Kidney capillary endothelial cell (primary cell): ENCODE data around the gene NME8.

Experiments used
- DNase-seq: peaks from one replicate; pipeline ENCODE4 v3.0.0-alpha.2; 2018; ENCODE audit warnings: low spot score

Gene NME8

DNA sequence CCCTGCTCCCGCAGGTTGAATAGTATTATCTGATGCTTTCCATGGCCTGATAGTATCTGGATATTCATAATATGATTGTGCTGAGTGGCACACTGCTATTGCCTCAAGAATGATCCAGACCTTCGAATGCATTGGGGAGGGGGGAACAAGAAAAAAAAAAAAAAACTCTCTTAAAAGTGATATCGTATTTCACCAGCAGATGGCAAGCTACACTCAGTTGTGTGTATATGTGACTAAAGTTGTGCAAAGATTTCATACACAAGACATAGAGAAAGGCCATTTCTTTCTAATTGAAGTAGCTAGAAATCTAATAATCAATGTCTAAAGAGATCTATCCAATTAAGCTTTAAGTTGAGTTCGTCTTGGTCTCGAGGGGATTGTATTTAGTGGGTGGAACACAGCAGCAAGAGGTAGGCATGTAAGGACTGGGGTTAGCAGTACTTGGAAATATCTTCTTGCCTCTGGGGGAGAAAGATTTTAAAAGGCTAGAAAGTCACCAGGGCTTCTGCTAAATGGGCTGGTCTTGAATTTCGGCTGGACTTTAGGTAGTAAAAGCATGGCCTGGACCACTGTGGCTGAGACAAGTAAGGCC is 52.9 kb downstream of the NME8 start:
- DNase-seq = no peak

DNA sequence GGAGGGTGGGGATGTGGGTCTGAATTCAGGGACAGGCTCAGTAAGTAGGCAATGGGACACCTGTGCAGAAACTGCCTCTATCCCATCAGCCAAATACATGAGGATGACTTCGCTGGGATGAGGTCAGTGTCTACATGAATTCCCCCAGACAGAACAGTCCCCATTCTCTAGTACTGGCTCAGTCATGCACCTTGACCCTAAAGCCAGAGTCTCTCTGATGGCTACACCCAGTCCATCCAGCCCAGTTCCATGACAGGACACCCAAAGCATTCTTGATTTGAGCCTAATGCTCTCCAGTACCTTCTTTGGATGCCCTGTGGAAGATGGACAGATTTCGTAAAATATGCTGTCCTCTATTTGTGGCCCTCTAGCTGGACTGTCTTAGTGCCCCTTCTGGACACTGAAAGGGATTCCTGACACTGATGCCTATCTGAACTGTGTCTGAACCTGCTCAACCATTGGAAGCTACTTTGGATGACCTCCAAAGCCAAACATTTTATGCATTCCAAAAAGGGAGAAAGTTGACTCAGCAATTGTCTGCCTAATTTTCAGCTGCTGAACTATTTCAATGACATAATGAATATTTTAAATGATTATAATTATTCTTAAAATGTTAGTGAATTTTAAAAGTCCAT is 53.6 kb downstream of the NME8 start:
- DNase-seq = no peak

DNA sequence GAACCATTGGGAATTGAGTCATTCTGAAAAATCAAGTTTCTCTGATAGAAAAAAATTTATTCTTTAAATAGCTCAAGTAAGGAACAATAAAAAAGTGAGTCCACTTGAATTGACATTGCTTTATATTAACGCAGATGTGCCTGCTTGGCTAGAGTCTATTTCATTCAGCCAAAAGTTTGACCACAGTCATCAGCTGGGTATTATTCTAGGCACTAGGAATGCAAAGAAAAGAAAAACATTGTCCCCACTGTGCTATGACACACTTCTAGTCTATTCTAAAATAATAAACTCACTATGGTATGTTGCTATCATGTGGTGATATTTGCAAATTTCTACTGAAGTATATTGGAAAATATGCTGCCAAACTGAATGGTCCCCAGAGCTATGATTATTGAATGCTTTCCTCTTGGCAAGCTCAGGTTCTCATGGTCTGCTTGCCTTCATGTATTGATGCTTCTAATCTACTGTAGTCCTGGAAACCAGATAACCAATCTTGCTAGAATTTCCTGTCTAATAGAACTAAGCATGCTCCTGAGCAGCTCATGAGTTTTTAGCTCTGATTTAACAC is 59.9 kb downstream of the NME8 start:
- no peak for DNase-seq

DNA sequence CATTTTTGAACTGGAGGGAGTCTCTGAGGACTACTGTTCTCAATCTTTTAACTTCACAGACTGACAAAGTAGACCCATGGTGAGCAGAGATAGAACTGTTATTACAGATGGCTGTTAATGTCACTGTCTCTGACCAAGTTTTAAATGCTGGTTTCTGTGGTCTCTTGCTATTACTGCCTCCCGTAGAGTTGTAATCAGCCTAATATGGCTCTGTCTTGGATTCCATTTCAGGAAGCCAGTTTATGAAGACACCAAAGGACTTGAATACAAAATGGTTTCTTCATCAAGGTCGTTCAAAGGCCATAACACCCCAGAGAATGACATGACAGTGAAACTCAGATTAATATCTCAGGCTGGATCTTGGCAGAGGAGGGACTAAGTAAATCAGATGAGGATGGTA is 64.4 kb downstream of the NME8 start:
- no peak for DNase-seq

DNA sequence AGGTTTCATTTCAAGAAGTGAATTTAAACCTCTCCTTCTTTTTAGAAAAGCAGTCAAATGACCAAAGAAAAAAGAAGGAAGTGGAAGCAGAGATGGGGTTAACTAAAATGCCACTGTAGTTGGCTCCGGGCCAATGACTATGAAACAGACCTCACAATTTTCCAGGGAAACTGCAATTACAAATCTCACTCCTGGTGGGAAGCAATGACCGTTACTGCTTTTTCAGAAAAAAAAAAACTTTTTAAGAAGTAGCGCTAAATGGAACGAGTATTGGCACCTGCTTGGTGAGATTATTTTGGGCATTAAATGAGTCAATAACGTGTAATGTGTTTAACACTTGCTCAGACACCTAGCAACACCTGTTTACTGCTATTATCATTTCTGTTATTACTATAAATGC is 67.0 kb downstream of the NME8 start:
- DNase-seq = no peak

DNA sequence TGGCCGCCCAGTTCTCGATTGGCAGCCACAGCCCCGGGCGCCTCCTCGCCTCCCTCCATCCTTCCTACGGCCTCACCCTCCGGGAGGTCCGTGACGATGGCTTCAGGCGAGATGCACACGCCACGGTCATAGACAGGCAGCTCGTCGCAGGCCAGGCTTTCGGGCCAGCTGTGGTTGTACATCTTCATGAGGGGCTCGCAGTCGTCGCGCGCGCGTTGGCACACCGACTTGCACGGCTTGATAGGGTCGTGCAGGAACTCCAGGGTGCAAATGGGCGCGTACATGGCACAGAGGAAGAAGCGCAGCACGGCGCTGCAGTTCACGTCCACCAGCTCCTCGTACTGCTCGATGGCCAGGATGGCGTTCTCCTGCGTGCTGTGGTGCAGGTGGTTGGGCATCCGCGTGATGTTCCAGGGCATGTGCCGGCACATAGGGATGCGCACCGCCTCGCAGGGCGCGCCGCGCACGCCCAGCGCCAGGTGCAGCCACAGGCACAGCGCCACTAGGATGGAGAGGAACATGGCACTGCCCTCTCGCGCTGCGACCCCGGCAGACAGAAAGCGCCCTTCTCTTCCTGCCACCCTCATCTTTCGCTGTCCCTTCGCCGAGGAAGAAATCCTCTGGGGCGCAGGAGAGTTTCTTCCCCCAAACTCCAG is 67.7 kb downstream of the NME8 start:
- DNase-seq = no peak

DNA sequence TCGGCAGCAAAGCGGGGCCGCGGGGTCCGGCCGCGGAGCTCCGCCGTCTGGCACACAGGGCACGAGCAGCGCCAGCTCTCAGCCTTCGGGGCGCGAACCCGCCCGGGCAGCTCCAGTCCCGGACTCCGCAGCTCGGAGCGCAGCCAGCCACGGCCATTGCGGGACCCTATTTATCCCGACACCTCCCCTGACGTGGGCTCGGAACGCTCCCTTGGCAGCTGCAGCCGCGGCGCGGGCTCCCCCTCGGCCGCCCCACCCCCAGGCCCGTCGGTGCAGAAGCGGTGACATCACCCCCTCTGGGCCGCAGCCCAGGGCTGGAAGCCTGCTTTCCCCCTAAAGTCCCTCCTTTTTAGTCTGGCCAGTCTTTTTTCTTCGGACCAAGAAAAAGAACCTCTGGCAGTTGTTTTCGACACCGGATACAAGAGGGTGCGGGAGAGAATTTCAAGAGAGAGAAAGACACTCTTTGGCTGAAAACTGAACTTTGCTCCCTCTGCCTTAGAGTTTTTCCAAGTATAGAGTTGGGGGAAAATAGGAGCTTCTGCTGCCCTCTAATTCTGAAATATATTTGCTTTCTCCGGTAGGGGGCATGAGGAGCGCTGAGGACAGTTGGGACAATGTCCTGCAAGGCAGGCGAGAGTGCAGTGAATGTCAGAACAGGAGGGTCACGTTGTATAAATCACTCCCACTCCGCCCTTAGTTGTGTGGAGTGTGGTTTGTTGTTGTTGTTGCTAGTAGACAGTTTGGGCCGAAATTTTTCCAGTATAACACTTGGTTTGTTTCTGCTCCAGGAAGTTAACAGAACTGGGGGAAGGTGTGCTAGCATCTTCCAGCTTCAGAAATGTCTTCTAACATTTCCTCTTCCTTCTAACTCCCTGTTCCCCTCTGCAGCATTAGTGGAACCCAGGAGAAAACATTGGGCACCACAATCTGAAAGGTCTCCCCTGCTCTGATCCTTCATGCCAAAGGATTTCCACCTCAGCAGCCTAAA is 68.6 kb downstream of the NME8 start, which contains the start of gene SFRP4:
Gene SFRP4, minus strand, starts transcription at position 145 of the 988 bp plus-strand sequence. CDS start 280 bp downstream, outside the sequence.
- DNase-seq = peak; percentile 50

DNA sequence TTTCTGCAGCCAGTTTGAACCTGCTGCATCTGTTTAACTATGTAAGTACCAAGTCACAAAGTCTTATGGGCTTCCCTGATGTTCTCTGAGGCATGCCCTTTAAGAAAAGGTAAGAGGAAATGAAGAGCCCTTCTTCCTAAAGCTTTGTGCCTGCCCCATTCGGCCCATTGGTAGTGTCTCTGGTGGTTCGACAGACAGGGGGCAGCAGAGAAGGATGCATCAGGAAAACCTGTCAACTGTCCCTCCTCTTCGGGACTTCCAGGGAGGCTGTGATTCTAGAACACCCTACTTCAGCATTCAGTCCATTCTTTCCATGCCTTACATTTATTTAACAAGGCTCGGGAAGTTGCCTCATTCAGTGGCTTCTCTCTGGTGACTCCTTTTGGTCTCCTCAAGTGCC is 70.1 kb downstream of the NME8 start:
- no peak for DNase-seq

DNA sequence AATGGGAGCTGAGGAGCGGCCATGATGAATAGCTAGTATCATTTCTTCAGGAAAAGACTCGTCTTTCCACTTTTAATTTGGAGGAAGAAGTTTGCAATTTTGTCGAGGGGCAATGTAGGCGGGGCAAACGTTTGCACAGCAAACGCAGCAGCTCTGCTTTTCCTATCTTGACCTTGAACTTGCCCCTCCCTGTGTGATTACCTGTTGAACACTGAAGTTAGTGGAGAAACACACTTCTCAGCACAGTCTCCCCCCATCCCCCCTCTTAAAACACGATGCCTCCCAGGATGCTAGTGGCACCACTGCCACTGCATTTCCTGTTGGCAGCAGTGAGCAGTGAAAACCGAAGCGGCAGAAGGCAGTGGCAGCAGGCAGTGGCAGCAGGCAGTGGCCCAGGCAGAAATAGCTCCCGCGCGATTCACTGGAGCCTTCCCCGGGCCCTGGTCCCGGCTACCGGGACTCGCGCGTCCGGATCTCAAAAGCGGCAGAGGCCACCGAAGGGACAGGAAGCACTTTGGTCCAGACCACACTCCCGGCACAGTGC is 72.0 kb downstream of the NME8 start, which contains the start of gene EPDR1:
Gene EPDR1, plus strand, starts transcription at position 336 of the 544 bp plus-strand sequence. CDS start 300 bp downstream, outside the sequence.
- DNase-seq = peak; percentile 38

DNA sequence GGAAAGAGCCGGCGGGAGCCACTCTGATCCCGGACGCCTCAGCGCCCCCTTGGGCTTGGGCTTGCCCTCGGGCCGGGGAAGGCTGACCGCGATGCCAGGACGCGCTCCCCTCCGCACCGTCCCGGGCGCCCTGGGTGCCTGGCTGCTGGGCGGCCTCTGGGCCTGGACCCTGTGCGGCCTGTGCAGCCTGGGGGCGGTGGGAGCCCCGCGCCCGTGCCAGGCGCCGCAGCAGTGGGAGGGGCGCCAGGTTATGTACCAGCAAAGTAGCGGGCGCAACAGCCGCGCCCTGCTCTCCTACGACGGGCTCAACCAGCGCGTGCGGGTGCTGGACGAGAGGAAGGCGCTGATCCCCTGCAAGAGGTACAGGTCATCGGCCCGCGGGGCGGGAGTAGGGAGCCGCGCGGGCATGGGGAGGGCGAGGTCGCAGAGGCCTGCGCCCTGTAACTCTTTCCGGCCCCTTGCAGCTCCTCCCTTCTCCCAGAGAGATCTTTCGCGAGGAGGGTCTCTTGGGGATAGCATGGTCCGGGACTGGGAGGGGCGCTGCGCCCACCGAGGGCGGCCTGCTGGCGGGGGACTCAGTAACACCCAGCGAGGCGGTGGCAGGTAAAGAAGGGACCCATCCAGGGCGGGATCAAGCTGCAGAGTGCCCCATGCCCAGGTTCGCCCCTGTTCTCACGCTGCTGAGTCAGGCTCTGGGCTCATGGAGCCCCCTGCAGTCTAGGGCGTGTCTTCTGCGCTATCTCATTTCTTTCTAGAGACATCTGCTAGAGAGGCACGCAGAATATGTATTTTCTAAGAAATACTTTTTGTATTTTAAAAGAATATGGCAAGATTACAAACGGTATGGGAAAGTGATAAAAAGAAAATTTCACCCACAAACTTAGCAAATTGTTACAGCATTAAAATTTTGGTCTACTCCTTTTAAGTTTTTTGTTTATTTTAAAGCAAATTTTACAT is 72.7 kb downstream of the NME8 start:
- DNase-seq = no peak

DNA sequence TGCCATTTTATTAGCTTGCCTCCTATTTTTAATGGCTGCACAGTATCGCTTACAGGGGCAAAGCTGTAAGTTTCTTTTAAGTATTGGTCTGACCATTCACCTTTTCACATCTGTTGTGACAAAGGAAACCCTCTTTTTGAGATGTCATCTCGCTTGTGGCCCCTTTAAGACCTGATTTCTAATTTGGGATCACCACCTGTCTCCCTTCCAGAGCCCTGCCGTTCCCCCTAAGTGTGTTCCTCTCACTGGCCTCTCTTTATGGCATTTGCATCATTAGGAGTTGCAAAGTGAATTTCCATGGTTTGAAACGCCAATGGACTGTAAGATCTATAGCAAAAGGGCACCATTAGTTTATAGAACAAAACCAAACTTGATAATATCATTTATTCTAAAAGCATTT is 73.5 kb downstream of the NME8 start:
- no peak for DNase-seq

DNA sequence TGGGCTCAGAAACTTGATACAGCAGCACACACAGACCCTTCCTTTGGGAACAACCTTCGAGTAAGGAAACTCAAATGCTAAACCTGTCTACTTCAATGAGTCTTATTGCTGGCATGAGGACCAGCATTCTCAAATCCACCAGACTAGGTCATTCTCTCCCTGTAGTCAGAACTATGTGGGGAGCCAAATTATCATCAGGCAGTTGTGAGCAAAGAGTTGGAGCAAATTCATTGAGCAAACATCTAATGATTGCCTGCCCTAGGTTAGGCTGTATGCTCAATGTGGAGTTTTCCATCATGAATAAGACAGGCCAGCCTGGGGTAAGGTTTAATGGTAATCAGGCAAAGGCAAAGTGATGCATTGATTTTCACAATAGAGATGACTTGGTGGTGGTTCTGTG is 75.6 kb downstream of the NME8 start:
- DNase-seq = no peak

DNA sequence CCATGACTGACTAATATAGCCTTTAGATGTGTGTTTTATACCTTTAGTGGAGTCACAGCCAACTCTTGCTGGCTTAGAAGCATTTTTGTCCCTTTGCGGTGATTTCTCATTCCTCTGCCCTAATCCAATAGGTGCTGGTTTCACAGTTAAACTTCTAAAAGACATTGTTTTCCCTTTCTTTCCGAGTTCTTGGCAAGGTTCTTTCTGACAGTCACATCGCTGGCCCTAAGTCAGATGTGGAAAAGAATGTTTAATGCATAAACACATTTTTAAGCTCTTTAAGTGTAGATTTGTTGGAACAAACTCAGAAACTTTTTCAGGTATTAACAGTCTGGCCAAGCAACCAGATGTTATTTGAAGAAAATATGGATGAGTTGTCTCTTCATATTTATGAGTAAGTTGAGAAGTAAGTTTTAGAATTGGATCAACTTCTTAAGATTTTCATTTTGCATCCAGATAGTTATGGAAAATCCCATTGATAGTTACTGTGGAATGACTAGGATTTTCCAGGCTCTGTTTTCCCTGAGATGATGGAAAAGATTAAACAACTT is 76.2 kb downstream of the NME8 start:
- no peak for DNase-seq

DNA sequence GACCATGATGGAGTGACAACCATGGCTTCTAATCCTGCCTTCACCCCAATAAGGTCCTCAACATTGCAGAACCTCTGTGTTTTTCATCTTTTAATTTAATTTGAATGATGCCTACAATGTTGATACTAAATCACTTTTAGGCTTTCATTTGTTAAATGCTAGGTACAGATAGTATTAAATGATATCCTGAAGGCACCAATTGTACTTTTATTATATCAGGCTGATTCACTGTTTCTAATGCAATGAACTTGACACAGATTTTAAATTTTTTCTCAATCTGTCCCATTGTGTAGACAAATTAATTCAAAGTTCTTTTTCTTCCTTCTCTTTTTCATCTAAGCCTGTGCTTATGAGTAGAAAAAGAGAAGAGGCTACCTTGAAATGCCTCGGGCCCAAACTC is 77.2 kb downstream of the NME8 start:
- DNase-seq = no peak

DNA sequence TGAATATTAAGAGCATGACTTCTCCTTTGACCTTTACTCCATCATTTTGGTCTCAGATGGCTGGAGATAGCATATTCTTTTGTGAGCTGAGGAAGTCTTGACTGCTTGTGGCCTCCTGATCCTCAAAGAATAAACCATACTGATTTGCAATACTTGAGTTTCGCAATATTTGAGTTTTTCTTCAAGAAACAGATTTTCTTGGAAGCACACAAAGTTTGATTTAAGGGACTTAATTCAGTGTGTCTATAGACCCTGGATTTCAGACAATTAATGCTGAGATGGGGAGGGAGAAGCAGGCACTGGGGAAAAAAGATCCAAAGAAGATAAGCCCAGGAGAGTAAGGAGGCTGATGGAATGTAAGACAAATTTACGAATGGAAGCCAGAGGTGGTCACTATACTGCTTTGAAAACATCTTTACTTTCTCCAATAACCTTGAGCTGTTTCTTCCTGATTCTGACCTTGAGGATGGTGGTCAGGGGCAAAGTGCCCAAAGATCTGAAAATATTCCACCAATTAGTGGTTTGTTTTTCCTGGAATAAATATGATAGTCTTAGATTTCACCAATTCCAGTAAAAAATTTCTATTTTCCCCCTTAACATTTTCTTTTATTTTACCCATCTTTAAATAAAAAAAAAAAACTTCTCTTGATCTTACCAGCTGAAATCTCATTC is 79.5 kb downstream of the NME8 start:
- no peak for DNase-seq

DNA sequence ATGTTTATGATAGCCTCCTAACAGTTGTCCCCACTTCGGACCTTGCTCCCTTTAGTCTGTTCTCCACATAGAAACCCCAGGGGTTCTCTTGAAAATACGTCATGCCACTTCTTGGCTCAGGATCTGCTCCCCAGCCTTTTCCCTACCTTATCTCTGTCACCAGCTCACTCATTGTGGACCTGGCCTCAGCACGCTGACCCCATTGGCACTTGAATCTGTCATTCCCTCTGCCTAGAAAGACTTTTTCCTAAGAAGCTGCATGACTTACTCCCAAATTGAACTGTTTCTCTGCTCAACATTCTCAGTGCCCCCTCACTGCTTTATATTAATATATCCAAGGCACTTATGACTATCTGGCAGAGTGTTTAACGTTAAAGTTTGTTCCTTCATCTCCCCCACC is 80.5 kb downstream of the NME8 start:
- no peak for DNase-seq

DNA sequence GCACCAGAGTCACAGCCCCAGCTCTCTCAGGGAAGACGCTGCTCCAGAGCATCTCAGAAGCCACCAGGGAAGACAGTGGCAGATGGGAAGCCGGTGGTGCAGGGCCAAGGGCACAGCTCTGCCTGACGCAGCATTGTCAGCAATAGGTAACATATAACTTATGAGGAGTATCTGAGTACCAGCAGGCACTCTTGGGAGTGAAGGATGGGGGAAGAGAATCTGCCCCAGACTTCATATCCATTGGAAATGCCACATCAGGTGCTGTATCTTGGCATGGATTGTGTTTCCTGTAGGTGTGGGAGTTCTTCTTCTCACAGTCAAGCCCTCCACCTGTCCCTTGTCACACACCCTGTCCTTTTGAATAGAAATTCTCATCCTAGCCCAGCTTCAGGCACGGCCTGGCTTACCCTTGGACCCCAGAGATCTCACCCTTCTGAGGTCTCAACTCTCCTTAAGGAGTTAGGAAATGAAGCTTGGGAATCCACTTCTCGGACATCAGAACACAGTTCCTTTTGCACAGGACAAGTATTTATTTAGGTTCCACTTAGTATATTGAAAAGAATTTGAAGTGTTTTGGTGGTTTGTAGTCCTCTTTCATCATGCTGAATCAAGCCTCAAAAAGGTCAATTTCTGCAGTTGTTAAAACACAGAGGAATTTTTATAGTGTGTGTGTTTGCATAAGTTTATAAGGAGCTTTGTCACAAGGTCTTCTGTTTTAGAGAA is 82.0 kb downstream of the NME8 start:
- DNase-seq = no peak

DNA sequence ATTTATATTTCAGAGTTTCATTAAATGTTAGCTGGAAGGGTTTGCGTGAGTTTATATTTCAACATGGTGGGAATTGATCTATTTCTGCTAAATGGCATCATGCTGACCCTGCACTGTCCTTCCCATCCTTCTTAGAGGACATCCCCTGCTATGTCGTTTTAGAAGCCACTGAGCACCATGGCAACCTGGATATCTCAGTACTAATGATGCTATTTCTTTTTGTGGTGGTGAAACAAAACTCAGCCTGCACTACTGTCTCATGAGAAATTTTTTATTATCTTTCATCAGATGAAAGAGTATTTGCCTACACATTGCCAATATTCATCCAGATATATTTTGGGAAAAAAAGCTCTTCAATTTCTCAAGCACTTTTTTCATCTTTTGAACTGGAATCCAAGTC is 84.1 kb downstream of the NME8 start:
- no peak for DNase-seq

DNA sequence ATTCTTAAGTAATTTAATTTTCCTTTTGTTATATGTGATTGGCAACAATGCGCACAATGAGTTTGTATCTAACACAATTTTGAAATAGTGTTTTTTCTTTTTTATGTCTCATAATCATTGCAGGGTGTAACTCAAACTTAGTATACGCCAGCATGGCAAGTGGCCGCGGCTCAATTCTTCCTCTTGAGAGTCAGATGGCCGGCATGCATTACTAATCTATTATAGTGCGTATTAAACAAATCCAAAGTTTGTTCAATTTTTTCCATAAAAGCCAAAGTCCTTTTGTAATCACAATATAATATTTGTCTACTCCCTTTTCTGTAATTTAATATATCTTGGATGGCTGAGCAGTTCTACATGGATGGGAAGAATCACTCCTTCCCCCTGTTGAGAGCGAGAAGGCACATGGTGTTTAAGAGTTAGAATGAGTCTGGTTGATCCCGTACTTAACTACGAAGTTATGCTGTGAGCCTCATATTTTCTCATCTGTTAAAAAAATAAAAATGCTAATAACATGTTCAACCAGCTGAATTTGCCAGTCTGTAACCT is 84.7 kb downstream of the NME8 start:
- no peak for DNase-seq
